RCC 7860 (cell line): Measurements from ENCODE around the gene SF3B1.
A peak's percentile ranks its signal among the peaks of the same experiment; 100 is the strongest.
"Not testable (repeated sequence)": the region's sequence is repeated elsewhere in the genome, so short reads cannot be mapped to it uniquely, and the experiment has no call there.

ENCODE experiments used
- DNase-seq: peaks from one replicate; pipeline ENCODE4 v3.0.0-alpha.2; 2015; ENCODE audit warnings: low spot score
- FAIRE-seq: peaks from 2 replicates; lab custom pipeline; 2012; peaks lifted over from hg19 to GRCh38; lab: Jason Lieb, UNC

SF3B1 gene, protein sequence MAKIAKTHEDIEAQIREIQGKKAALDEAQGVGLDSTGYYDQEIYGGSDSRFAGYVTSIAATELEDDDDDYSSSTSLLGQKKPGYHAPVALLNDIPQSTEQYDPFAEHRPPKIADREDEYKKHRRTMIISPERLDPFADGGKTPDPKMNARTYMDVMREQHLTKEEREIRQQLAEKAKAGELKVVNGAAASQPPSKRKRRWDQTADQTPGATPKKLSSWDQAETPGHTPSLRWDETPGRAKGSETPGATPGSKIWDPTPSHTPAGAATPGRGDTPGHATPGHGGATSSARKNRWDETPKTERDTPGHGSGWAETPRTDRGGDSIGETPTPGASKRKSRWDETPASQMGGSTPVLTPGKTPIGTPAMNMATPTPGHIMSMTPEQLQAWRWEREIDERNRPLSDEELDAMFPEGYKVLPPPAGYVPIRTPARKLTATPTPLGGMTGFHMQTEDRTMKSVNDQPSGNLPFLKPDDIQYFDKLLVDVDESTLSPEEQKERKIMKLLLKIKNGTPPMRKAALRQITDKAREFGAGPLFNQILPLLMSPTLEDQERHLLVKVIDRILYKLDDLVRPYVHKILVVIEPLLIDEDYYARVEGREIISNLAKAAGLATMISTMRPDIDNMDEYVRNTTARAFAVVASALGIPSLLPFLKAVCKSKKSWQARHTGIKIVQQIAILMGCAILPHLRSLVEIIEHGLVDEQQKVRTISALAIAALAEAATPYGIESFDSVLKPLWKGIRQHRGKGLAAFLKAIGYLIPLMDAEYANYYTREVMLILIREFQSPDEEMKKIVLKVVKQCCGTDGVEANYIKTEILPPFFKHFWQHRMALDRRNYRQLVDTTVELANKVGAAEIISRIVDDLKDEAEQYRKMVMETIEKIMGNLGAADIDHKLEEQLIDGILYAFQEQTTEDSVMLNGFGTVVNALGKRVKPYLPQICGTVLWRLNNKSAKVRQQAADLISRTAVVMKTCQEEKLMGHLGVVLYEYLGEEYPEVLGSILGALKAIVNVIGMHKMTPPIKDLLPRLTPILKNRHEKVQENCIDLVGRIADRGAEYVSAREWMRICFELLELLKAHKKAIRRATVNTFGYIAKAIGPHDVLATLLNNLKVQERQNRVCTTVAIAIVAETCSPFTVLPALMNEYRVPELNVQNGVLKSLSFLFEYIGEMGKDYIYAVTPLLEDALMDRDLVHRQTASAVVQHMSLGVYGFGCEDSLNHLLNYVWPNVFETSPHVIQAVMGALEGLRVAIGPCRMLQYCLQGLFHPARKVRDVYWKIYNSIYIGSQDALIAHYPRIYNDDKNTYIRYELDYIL

DNA sequence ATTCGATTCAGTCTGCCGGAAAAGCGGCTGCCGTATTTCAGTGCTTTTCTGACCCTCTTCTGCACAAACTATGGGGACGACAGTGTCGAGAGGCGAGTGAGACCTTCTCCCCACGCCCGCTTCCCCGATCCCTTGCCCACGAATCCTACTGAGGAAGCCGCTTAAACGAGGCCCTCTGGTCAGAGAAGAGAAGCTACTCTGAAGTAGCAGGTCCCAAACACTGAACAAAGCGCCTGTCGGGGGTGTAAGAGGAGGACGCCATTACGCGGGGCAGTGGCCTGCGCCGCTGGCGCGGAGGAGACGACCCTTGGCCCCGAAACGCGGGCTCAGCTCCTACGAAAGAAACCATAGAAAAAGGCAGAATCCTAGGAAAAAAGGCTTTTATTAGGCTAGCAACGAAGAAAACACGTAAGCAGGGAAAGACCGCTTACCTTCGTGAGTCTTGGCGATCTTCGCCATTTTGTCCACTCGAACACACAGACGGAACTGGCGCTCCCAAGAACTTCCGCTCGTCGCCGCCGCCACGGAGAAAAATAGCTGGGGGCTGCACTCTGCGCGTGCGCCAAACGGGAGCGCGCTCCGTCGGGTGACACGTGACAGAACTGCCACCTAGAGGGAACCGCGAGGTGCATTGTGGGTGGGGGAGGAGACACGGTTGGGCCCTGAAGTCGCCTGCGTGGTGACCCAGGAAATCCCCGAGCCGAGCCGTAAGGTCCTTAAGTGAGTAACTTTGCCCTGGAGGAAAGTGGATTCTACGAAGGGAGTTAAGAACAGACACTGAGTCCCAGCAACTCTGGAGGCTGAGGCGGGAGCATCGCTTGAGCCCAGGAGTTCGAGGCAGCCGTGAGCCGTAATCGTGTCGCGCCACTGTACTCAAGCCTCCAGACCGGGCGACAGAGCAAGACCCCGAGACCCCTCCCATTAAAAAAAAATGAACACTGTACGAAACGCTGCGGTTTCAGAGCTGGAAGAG is at the start of gene SF3B1:
TSS of gene SF3B1 (minus strand) at position 488 of the 973 bp plus-strand sequence. CDS start at position 459, 29 bp downstream.
- peak; percentile 84 for FAIRE-seq
- peak; percentile 96 for DNase-seq

DNA sequence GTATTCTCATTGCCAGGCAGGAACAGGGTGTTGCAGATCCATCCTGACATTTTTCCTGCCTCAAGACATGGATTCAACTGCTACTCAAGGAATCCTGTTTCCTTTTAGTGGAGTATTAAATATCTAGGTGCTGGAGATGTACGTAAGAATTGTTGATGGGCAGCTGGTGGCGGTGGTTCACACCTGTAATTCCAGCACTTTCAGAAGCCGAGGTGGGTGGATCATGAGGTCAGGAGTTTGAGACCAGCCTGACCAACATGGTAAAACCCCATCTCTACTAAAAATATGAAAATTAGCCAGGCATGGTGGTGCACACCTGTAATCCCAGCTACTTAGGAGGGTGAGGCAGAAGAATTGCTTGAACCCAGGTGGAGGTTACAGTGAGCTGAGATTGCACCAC is 49.4 kb upstream of the SF3B1 start:
- DNase-seq, FAIRE-seq: not testable (repeated sequence)

DNA sequence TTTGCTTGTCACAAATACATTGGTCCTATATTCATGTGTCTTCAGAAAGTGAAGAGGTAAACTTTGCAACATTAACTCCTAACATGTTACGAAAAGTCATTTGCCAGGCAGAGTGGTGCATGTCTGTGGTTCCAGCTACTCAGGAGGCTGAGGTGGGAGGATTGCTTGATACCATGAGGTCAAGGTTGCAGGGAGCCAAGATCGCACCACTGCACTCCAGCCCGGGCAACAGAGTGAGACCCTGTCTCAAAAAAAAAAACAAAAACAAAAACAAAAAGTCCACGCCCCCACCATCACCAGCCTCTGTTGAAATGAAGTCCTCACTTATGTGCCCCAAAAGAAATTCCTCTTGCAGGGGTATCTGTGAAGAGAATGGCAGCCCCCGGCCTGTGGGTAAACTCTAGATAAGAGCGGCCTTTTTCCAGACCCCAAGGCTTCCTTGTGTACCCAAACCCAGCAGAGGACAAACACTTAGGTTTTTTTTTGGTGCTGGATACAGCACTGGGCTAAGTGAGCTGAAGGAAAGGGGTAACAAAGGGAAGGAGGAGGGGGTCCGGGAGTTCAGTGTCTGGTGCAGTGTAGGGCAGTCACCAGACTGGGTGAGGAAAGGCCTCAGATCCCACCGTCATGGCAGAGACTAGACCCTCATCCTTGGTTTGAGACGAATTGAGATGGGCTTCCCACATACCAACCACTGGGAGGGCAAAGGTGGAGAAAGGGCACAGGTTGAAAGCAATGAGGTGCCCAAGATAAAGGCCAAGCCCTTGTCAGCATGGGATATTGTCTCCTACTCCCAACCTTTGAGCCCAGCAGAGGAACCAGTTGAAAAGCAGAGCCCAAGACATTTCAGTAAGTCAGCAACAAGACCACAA is 45.6 kb upstream of the SF3B1 start:
- no peak for FAIRE-seq
- DNase-seq: no peak

DNA sequence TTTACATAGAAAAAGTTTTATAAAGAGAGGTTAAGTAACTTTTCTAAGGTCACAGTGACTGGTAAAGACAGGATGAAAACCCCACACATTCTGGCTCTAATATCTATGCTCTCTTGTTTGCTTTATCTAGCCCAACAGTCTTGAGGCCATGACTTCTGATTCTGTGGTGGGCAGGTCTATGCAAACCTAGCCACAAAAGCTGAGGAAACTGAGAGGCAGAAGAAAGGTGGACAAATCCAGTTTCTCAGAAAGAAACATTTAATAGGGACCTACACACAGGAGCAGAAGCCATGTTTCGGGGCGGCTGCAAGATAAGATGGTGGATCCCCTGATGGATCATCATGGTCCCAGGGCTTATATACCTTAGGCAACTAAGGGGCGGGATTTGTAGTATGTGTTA is 43.0 kb upstream of the SF3B1 start:
- DNase-seq: no peak
- no peak for FAIRE-seq

DNA sequence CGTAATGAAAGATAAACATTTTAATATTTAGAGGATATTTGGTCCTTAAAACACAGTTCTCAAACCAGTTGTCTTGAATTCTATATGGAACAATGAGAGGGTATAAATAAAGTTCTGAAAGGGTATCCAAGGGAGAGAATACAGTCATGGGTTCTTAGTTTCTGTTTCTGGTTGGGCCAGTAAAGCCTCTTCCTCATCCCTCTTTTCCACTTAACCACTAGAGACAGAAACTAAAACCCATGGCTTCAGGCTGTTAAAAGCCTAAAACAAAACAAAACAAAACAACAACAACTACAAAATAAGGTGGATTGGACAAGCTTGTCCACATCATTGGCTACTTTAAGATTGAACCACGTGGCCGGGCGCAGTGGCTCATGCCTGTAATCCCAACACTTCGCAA is 37.3 kb upstream of the SF3B1 start:
- FAIRE-seq (no peak), DNase-seq (no peak)

DNA sequence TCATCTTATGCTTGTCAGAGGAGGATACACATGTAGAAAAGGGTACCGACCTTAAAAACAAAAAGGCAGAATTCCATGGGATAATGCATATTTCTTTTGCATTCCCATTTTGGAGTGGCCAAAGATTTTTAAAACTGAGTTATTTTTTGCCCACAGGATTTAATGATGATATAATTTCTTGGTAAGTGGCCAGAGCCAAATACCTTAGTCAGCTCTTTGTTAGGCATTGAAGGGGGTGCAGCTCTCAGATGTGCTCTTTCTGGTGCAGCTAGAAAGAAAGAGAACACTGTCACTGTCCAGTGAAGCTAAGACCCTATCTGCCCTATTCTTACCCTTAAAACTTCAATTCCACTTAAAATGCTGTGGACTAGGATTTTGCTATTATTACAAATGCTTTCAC is 29.3 kb upstream of the SF3B1 start:
- FAIRE-seq: no peak

DNA sequence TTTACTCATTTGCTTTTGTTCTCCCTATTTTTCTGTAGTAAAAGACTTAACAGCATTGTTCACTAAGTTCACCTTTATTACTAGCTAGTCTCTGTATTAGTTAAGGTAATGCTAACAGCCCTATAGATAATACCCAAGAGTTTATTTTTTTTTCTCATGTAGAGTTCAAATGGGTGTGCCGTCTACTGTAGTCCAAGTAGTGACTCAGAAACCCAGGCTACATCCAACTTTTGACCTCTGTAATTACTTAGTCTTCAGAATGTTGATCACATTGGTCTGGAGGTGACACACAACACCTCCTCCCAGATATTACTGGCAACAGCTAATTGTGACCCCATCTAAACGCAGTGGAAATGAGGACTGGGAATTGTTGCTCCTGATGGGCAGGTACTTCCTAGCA is 26.2 kb upstream of the SF3B1 start:
- FAIRE-seq: no peak
- DNase-seq: no peak

More for the DNA sequence above, 29.3 kb upstream of the SF3B1 start:
- DNase-seq: no peak

DNA sequence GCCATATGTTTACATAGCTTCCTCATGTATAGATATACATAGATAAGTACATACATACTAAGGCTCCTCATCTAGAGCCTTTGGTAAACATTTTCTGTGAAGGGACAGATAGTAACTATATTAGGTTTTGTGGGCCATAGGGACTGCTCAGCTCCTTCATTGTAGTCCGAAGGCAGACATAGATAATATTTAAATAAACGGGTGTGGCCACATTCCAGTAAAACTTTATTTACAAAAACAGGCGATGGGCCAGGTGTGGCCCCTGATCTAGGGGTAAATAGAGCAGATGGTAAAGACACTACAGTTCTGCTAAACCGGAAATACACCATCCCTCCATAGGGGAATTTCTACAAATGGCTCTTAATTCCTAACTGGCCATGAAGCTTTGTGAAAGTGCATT is 25.8 kb upstream of the SF3B1 start:
- FAIRE-seq (no peak), DNase-seq (no peak)

DNA sequence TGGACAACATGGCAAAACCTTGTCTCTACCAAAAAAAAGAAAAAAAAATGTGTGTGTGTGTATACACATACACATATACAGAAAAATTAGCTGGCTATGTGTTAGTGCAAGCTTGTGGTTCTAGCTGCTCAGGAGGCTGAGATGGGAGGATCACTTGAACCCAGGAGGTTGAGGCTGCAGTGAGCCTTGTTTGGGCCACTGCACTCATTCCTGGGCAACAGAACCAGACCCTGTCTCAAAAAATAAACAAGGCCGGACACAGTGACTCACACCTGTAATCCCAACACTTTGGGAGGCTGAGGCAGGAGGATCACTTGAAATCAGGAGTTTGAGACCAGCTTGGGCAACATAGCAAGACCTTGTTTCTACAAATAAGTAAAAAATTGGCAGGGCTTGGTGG is 20.6 kb upstream of the SF3B1 start:
- DNase-seq (no peak), FAIRE-seq (no peak)

DNA sequence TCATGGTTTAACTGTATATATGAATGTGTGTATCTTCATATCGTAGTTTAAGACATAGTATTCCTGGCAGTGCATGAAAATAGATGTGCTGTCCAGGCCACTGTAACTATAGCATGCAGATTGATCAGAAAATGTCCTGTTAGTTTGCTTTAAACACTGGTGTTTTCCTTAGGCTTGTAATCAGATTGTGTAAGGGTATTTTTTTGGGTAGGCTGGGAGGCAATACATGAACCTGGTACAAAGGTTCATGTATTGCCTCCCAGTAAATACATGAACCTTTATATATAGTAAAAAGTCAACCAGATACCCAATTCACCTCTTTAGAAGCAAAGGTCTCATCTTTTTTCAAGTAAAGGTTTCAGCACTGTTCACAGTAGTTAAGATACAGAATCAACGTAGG is 20.1 kb upstream of the SF3B1 start:
- no peak for FAIRE-seq
- no peak for DNase-seq

DNA sequence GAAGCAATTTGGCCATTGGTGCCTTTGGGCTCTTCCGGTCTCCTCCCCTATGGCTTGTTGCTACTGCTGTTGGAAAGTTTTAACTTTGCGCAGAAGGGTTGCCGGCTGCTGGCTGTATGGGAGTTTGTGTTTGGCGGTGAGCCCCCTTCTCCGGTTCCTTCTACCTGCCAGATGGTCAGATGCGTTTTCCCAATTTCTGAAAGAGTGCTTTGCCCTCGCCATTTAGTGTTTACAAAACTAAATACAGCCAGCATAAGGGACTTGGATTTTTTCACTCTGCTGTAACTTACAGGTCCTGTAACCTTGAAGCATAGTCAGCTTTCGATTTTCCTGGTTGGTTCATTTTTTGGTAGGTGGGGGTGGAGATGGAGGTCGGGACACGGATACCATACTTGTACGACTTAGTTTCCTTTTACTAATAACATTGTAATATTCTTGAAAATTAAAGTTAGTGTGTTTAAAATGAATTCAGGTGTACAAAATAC is 19.1 kb upstream of the SF3B1 start:
- peak; percentile 87 for DNase-seq
- peak; percentile 18 for FAIRE-seq

DNA sequence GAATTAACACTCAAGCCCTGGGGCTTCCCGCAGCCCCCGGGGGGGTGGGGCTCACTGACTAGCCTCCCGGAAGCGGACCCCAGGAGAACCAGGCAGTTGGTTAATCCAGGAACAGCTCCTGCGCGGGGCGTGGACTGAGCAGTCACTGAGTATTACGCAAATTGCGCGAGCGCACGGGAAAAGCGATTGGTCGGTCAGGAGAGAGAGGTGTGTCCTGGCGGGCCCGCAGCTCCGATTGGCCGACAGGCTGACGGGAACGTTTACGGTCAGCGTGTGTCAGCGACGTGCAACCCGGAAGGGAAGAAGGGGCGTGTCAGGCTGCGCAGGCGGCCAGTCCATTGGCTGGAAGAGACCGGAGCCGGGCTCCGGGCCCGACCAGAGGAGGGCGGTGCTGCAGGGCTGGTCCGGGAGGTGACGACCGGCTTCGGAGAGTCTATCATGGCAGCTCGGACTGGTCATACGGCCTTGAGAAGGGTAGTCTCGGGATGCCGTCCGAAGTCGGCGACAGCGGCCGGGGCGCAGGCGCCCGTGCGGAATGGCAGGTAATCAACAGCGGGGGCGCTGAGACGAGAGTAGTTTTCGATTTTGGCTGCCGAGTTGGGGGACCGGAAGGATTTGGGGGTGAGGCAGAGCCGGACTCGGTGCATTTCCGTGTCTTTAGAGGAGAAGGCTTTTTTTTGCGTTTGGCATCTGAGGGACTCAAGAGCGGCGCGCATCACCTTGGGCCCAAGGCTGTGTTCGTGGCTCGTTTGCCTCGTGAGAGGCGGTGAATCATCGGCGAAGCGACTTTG is 18.5 kb upstream of the SF3B1 start, which contains the start of gene COQ10B:
TSS of gene COQ10B (plus strand) at position 430 of the 791 bp plus-strand sequence. CDS start at position 439, 9 bp downstream.
- FAIRE-seq: peak; percentile 91
- DNase-seq: peak; percentile 99

DNA sequence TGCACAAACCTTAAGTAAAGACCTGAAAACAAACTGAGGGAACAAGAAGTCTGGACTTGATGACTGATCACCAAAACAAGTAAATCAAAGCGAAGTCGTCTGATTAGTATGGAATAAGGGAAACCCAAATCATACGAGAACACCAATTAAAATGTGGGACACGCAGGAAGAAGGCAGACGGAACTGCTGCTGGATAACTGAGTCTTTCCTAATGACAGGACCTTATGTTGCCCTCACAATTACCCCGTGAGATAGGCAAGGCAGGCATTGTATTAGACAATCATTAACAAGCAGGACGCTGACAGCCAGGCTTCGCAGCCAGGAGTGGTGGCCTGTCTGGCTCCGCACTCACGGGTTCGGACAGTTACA is 17.9 kb upstream of the SF3B1 start:
- DNase-seq (no peak), FAIRE-seq (no peak)

DNA sequence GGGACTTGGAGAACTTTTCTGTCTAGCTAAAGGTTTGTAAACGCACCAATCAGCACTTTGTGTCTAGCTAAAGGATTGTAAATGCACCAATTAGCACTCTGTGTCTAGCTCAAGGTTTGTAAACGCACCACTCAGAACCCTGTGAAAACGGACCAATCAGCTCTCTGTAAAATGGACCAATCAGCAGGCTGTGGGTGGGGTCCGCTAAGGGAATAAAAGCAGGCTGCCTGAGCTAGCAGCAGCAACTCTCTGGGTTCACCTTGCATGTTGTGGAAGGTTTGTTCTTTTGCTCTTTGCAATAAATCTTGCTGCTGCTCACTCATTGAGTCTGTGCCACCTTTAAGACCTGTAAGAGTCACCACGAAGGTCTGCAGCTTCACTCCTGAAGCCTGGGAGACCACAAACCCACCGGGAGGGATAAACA is 16.1 kb upstream of the SF3B1 start:
- DNase-seq, FAIRE-seq: not testable (repeated sequence)

DNA sequence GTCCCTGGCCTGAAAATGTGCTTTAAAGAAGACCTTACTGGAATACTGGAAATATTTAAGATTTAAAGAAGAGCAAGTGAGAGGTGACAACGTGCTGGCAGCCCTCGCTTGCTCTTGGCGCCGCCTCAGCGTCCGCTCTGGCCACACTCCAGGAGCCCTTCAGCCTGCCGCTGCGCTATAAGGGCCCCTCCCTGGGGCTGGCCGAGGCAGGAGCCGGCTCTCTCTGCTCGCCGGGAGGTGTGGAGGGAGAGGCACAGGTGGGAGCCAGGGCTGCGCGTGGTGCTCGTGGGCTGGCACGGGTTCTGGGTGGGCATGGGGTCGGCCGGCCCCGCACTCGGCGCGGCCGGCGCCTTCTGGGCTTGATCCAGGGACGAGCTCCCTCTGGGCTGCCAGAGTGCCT is 15.6 kb upstream of the SF3B1 start:
- DNase-seq (no peak), FAIRE-seq (no peak)

DNA sequence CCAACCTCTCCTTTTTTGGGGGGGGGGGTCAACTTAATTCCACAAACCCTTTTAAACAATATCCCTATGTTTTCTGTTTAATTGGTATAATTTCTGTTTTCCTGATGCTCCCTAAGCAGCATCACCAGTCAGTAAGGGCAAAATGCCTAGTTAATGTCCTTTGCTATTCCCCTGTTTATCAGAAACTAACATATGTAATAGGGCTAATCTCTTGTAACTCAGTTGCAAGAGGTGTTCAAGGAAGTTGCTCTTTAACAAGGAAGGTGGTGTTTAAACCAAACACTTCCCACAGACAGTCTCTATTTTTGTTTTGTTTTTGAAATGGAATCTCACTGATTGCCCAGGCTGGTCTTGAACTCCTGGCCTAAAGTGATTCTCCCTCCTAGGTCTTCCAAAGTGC is 12.0 kb upstream of the SF3B1 start:
- DNase-seq (no peak), FAIRE-seq (no peak)

DNA sequence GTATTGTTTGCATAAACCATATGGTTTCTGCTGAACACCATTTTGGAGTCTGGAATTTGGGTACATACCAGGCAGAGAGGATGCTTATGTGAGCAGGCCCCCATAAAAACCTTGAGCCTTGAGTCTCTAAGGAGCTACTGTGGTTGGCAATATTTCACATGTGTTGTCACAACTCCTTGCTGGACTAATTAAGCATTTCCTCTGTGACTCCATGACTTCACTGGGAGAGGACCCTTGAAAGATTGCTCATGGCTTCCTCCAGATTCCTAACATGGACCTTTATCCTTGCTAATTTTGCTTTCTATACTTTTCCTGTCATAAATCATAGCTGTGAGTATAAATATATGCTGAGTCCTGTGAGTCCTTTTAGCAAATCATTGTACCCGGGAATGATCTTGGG is 10.9 kb upstream of the SF3B1 start:
- no peak for FAIRE-seq
- no peak for DNase-seq

DNA sequence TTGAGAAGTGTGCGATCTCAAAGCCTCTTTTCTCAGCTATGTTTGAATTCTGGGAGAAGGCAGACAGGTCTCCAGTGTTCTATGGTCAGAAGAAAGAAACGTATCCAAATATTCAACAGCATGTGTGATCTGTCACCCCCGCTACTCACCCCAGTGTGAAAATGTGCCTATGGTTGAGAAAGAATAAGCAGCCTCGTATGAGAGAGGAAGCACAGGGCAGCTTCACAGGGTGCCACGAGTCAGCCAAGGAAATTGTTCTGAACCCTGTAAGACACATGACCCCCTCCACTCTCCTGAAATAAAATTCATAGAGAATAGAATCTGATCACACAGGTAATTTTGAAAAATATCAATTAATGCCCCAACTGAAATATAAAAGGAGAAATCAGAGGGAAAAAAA is 8.0 kb upstream of the SF3B1 start:
- no peak for FAIRE-seq
- DNase-seq: no peak
